NCI-H82 treated with DMSO at 0.1 percent for 48 hours (cell line): ENCODE measurements around the gene KRTAP5-1.

Source experiments
- DNase-seq: peaks from one replicate; lab custom pipeline; 2025; ENCODE audit not compliant: unreplicated experiment; lab: John Stamatoyannopoulos, UW

KRTAP5-1 gene

DNA sequence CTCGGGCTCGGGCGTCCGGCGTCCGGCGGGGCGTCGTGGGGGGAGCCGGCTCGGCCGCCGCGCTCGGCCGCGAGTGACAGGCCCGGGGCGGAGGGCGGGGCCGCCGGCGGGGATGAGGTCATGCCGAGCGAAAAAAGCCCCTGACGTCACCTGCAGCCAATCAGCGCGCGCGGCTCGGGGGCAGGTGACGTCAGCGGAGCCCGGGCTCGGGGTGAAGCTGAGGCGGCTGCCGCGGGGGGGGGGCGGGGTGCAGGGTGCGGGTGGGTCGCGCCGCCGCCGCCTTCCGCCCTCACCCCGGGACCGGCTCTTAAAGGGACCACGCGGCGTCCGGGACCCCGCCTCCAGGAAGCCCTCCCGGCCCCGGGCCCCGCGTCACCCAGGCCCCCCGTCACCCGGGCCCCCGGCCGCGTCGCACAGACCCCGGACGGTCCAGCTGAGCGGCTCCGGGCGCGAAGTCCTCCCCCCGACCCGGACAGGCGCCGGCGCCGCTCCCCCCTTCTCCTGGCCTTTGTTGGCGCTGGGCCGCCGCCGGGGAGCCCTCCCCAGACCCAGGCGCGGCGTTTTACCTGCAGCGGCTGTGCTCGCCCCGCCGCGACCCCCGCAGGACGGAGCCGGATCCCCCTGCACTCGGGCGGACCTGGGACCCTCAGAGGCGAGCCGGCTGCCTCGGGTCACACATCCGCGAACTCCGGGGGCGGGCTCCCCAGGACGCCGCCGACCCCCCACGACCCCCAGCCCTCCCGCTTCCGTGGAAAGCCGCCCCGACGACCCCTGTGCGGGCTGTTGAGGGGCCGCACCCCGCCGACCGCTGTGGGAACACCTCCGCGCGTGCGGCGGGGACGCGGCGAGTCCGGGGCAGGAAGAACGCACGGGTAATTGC is 12.6 kb downstream of the KRTAP5-1 start, which contains the start of gene DUSP8:
Gene DUSP8, minus strand, starts transcription at position 75 of the 880 bp plus-strand sequence. CDS start 6,445 bp downstream, outside the sequence.
- DNase-seq: peak; percentile 22

DNA sequence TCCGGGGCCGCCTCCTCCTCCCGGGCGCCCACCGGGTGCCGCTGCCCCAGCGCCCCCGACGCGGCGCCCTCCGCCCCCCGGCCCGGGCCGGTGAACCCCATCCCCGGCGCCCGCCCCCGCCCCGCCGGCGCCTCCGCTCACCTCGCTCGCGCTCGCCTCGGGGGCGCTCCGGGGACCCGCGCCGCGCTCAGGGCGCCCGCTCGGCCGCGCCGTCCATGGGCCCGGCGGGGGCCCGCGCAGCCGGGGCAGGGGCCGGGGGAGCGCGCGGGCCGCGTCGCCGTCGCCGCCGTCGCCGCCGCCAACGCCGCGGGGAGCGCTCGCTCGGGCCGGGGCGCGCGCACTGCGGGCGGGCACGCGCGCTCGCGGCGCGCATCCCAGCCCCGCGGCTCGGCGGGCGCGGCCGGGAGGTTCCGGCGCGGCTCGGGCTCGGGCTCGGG is 13.3 kb downstream of the KRTAP5-1 start:
- no peak for DNase-seq

DNA sequence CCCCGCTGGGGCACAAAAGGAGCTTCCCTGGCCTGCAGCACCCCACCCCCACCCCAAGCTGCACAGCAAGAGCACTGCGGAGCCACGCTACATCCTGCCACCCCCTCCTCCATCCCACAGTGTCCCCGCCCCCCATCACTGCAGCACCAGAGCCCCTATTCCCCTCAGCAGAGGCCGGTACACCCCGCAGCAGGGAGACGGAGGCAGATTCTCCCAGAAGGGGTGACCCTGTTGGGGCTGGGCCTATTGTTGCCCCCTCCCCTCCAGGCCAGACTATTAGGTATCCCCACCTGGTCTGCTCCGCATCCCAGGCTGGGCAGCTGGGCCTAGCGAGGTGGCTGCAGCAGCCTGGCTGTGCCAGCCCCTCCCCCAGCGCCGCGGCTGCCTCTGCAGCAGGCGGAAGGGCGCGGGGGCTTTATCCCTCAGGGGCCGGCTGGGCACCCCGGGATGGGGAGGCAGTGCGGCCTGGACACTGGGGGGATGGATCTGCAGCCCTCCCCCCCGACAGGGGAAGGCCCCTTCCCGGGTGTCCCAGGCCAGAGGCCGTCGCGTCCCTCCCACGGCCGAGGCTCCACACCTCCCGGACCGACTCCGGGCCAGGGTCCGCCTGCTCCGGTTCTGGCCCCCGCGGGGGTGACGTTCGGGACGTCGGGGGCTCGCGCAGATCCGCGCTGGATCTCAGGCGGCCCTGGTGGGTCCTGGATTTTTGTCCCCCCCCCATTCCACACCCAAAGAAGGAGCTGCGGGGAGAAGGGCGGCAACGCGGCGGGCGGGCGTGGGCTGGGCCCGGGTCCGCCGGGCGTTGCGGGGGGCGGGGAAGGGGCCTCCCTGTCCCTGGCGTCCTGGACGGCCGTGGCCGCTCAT is 14.0 kb downstream of the KRTAP5-1 start:
- no peak for DNase-seq

DNA sequence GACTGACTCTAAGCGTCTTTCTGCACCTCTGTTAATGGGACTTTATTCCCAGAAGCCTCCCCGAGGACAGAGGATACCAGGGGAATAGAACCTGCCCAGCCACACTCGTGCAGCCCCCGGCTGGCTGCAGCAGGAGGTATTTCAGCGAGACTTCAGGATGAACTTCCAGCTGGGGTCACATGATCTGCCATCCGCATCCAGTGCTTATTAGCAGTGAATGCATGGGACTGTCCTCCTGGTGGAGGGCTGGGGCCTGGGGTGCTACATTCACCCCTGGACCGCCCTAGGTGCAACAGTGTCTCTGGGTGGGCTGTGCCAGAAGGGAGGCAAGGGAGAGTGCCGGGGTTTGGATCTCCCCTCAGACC is 14.6 kb downstream of the KRTAP5-1 start:
- no peak for DNase-seq

DNA sequence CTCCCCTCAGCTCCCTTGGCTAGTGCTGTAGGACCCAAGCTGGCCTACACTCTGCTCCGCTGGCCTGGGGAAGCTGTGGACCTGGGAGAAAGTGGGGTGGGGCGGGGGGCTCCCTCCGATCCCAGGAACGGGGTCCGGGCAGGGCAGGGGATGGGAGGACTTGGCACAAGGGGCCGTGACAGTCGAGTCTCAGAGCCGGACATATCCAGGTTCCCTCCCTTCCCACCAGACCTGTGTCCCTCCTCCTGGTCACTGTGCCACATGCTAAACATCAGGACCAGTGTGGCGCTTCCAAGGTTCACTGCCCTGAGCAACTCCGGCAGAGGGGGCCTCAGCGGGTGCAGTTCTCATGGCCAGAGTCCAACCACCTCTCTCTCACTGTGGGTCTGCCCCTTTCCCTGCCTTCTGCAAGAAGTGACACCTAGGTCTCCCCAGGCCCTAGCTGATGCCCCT is 15.1 kb downstream of the KRTAP5-1 start:
- DNase-seq: no peak

DNA sequence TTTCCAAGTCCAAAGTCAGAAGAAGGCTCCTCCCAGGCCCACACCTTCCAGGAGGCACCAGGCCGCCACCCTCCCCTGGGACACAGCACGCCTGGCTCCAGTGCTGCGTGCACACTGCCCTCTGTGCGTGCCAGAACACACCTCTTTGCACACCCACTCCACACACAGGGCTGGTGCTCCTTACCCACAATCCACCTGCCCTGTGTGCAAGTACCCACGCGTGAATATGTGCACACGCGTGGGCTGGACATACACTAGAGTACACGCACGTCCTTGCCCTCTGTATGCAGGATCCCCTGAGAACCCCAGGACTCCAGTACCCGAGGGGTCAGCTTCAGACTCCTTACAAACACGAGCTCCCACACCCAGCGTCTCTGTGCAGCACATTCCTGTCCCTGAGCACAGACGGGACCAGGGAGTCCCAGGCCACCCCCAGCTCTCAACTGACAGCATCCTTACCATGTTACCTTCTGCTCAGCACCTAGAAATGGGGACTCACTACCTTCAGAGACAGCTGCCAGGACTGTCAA is 15.8 kb downstream of the KRTAP5-1 start:
- no peak for DNase-seq

DNA sequence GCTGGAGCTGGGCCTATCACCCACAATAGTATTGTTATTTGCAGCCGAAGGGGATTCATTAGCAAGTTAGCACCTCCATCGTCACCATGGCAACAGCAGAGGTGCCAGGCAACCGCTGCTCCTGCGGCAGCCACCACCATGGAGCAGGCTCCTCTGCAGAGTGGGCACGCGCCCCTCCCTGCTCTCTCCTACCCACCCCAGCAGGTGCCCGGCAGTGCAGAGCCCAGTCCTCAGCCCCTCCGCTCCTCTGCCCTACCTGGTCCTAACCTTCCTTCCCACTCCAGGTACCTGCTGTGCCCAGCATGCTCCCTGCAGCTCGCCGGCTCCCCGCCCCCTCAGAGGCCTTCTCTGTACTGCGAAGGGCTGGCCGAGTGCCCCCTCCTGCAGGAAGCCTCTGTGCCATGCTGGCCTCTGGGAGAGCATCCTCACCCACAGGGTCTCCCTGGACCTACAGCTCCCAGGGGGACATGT is 16.6 kb downstream of the KRTAP5-1 start:
- no peak for DNase-seq

DNA sequence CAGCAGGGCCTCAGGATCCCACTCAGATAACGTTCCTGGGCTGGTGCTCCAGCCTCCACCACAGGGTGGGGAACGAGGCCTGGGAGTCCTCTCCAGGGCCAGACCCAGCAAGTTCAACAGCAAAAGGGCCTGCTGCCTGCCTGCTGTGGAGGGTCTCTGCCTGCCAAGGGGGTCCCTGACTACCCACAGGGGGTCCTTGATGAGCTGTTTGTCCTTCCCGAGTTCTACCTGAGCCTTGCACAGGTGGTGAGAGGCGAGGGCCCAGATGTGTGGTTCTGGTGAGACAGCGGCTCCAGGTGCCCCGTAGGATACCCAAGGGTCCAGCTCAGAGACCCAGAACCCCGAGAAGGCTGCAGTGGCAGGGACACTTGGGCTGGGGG is 17.4 kb downstream of the KRTAP5-1 start:
- DNase-seq: no peak

DNA sequence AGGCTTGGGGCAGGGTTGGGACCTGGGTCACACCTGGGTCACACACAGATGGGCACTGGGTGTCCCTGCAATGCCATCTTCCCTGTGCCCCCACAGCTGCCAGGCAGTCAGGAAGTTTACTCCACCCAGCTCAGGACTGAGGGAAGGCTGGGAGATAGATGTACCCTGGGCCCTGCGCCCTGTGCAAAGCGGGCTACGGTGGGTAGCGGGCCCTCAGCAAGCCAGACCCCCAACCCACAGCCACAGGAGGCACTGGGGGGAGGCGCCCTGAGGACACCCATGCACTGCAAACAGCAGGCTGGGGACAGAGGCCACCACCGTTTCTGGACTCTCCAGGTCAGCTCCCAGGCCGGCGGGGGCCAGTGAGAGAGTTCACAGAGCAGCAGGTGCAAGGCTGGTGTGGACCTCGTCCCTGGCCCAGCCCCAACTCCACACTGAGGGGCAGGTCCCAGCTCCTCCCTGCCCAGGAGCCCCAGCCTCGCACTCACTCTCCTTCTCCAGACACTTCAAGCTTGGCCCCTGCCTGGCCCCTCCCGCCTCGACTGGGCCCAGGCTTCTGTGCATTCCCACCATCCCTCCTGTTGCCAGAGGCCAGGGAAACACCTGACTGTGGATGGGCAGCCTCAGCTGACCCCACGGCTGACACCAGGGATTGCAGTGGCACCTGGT is 17.9 kb downstream of the KRTAP5-1 start:
- no peak for DNase-seq

DNA sequence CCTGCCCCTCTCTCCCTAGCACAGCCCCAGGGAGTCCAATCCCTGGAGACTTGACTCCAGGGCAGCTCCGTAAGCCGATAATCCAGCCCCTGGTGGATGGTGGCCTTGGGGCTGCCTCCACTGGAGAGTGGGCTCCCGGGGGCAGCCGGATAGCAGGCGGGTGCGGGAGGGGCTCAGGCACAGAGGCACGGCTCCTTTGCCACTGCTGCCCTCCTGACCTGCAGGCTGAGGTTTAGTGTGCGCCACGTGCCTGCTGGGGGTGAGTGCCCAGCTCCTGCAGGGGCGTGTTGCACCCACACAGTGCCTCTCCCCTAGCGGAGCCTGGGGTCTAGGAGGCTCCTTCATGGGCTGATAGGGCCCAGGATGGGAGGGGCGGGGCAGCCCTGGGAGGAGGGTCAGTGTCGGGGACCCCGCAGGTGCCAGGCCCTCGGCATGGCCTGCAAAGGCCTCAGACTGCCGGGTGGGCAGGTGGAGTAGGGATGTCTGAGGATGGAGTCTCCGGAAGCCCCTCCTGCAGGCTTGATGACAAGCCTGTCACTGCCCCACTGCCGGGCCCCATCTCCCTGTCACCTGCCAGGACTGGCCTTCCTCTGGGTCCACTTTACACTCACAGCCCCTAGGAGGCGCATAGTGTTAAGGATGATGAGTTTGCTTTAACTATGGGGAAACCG is 18.6 kb downstream of the KRTAP5-1 start:
- no peak for DNase-seq

DNA sequence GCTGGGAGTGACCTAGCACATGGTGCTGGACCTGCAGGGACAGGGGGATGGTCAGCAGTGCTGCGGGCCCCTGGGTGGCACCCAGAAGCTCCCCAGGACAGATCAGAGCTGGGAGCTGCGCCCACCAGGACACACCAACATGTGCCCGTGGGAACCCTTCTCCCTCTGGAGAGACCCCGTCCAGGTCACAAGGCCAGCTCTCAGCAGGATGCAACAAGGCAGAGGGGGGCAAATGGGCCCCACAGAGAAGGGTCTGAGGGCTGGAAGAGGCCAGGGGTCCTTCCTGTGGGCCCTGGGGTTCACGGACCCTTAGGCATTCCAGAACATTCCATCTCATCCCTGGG is 19.2 kb downstream of the KRTAP5-1 start:
- DNase-seq: no peak

DNA sequence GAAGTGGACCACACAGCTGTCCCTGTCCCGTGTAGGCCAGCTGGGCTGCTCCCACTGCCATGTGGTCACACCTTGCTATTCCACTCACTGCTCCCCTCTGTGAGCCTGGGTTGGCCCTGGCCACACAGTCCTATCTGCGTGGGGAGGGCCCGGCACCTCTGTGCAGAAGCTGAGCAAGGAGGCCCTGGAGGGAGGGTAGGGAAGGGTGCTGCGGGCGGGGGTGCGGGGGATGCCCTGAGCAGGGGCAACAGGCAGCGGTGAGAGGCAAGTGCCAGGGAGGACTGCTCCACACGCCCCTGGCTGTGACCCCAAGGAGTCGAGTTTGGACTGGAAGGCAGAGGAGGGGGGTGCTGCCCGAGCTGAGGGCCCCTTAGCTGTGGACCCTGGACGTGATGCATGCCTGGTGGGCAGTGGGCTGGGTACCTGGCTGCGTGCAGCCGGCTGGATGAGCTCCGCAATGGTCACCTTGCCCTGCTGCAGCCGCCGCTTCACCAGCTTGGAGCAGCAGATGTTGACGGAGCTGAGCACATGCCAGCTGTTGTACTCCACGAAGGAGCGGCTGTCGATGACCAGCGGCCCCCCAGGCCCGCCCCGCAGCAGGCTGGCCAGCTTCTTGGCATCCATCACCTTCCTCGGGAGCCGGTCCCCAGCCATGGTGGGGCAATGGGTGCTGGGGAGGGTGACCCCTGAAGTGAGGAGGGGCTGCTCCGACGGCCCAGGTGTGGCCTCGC is 19.7 kb downstream of the KRTAP5-1 start:
- DNase-seq: no peak

DNA sequence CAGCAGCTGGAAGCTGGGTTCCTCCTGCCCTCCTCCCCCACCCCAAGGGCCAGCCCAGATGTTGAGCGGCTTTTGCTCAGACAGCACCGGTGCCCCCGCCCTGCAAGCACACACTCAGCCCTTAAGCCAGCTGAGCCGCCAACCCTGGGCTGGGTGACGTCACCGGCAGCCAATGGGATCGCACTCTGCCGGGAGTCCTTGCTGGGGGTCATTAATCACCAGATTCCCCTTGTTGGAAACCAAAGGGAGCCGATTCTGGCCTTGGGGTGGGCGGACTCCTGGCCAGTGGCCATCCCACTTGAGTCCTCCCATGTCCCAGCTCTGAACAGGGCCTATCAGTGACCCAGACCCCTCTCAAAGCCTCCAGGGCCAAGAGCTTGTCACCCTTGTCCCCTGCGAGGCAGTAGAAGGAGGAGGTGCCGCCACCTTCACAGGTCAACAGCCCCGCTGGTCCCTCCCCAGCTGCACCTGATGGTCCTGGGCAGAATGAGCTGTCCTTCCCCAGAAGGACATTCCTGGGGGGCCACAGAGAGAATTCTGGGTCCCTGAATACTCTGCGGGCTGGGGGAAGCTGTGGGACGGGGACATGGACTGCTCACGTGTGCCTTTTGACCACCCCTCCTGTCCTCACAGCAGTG is 20.4 kb downstream of the KRTAP5-1 start:
- peak; percentile 57 for DNase-seq

DNA sequence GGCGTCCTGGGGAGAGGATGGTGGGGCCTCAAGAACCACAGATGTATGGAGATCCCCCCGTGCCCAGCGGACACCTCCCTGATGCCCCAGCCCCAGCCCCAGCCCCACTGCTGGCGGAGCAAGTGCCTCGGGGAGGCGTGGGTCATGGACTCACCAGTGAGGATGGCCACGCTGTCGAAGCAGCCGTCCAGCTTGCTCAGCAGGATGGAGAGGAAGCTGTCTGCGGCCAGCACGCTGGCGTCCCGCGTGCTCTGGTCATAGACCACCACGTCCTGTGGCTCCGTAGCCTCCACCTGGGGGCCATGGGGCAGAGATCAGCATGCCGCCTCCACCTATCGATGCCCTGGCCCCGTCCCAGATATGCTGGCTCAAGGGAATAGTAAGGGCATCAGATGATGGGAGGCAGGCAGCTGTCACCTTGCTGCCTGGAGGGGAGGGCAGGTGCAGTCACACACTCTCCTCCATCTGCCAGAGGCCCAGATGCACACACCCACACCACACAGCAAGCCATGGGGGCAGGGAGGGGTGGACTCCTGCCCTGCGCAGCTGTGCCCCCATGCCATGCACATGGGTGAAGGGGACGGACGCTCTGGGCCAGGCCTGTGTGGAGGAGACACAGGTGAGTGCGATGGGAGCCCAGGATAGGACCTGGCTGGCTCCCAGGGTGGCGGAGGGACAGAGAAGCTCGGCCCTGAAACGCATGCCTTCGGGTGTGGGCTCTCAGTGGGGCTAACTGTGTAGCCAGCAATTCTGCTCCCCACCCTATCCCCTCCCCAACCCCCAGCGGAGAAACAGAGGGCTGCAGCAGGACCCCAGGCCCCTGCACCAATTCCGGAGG is 21.2 kb downstream of the KRTAP5-1 start:
- no peak for DNase-seq

DNA sequence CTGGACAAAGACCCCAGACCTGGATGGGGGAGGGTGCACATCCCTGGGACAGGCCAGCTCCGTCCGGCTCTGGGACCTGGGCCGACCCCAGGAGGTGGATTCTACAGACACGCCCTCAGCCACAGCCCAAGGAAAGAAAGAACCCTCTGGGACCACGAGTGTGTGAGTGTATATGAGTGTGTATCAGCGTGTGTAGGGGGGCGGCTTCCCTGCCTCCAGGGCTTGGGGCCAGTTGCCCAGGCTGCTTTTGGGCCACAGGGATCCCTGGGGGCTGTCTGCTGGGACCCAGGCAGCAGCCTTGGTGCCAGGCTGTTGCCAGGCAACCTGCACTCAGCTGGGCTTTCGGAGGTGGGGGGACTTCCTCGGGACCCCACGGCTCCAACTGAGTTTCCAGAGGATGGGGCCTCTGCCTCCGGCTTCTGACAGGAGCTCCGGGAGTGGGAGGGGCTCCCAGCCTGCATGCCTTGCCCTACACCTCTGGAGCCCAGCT is 21.9 kb downstream of the KRTAP5-1 start:
- DNase-seq: no peak

DNA sequence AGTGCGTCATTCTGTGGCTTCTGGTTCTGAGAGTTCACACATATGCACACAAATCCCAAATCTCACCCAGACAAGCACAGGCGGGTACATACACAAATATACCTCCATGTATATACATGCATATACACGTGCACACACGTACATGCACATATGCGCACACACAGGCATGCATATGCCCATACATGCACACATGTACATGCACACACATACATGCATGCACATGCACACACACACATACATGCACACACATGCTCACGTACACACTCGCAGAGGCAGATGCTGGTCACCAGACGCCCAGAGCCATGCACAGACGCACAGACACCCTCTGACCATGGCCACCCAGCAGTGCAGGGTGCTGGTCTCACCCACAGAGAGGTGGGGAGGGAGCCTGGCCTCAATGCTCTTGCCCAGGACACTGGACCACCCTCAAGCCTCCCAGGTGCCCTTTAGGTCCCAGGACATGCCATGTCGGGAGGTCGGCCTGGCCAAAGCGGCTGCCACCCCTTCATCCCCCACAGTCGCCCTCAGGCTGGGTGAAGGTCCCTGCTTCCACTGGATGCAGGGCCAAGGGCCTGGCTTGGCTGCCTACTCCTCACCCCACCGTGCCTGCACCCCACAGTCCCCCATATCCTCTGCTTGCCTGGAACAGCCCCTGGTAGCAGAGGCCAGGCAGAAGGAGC is 22.5 kb downstream of the KRTAP5-1 start:
- no peak for DNase-seq

DNA sequence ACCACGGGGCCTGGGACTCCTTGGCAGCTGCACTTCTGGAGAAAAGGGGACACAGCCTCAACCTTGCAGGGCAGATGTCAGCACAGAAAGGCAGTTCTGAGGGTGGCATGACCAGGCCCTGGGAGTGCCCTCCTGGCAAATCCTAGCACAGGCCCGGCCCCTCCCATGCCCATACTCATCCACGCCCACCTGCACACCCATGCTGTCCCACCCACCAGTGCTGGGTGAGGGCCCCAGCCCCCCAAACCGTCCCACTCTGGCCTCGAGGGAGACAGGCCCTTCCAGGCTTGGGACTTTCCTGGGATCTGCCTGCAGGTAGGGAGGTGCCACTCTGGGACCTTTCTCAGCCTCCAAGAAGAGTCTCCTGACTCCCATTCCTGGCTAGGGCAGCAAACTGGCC is 23.1 kb downstream of the KRTAP5-1 start:
- no peak for DNase-seq

DNA sequence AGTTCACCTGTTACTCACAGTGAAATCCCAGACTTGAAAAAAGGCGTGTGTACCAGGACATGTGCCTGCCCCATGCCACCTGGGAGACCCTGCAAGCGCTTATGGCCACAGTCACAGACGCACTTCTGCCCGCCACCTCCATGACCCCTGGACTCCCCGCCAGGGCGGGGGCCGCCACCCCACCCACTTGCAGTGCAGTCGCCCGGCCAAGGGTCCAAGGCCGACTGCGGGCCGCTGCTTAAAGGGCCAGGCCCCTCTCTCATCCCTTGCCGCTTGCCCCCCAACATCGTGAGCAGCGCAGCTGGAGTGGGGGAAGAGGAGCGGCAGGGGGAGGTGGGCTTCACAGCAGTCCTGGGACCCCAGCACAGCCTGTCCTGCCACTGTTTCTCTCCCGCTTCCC is 23.8 kb downstream of the KRTAP5-1 start:
- no peak for DNase-seq
